PFSK-1 (cell line): ENCODE results near the gene RCAN3.

ENCODE experiments used
- POLR2AphosphoS5 ChIP-seq: IDR thresholded peaks from 2 replicates; pipeline ENCODE4 v1.6.1; 2012; ENCODE audit warnings: low read depth, mild to moderate bottlenecking, control low read depth, low read length, moderate library complexity
- REST ChIP-seq, 2 experiments: IDR thresholded peaks; 2 replicates each; pipeline versions ENCODE4 v1.6.1 to v1.8.0; 2011 to 2012; ENCODE audit warnings: low read depth in 2 of 2, low read length in 2 of 2, control low read depth in 1 of 2, inconsistent platforms in 1 of 2, mild to moderate bottlenecking in 1 of 2, moderate library complexity in 1 of 2; ENCODE audit not compliant: insufficient read depth in 1 of 2
- SIN3A ChIP-seq: IDR thresholded peaks from 2 replicates; pipeline ENCODE4 v1.6.1; 2012; ENCODE audit warnings: mild to moderate bottlenecking, low read length, moderate library complexity, borderline replicate concordance; ENCODE audit not compliant: insufficient read depth

- TF ChIP-seq REST (IDR thresholded peaks at IDR 0.05; ENCODE audit: insufficient read depth in 1 of 2, low read depth in 2 of 2, low read length in 2 of 2) (no peak), SIN3A (no peak), POLR2AphosphoS5 (no peak)
These were observed 38.6 kb upstream of the RCAN3 start for GRCh38 chr1:24463776-24464735.
